ENCODE measurements around the gene TYW3. TPM values are rescaled to one million over a fixed set of nuclear protein-coding genes. Genes with fewer than 3 reads are reported as not detected.

The TYW3 gene
- total and polyA plus RNA-seq, 2 of the 13 experiments (the other 11 are each of a cell fraction or from before 2014, with no cell fraction given) = 17.6 to 45.8 TPM

DNA sequence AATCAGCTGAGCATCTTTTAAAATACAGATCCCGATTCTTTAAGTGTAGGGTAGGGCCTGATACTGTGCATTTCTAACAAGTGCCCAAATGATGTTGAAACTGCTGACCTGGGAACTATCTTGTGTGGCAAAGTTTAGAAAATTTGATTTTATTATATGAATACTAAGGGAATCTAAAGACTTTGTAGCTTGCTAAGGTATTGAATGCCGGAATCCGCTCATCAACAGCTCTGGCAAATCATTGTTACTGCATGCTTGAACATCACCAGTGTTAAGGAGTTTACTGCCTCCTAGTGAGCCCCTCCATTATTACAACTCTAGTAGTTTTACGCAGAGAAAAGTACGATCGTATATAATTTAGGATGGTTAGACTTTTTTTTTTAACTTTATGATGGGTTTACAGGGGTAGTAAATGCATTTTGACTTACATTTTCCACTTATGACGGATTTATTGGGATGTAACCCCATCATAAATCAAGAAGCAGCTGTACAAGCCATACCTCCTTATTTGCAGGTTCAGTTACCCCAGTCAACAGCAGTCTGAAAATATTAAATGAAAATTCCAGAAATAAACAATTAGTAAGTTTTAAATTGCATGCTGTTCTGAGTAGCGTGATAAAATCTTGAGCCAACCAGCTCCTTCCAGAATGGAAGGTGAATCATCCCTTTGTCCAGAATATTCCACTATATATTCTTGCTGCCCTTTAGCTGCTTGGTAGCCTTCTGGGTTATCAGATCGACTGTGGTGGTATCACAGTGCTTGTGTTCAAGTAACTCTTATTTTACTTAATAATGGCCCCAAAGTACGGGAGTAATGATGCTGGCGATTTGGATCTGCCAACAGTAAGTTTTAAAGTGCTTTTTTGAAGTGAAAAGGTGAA lies 892 bp downstream of the TYW3 start (continued):
- TF ChIP-seq, protein P1, sequence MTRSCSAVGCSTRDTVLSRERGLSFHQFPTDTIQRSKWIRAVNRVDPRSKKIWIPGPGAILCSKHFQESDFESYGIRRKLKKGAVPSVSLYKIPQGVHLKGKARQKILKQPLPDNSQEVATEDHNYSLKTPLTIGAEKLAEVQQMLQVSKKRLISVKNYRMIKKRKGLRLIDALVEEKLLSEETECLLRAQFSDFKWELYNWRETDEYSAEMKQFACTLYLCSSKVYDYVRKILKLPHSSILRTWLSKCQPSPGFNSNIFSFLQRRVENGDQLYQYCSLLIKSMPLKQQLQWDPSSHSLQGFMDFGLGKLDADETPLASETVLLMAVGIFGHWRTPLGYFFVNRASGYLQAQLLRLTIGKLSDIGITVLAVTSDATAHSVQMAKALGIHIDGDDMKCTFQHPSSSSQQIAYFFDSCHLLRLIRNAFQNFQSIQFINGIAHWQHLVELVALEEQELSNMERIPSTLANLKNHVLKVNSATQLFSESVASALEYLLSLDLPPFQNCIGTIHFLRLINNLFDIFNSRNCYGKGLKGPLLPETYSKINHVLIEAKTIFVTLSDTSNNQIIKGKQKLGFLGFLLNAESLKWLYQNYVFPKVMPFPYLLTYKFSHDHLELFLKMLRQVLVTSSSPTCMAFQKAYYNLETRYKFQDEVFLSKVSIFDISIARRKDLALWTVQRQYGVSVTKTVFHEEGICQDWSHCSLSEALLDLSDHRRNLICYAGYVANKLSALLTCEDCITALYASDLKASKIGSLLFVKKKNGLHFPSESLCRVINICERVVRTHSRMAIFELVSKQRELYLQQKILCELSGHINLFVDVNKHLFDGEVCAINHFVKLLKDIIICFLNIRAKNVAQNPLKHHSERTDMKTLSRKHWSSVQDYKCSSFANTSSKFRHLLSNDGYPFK (CRISPR knock-in tag; IDR thresholded peaks at IDR 0.05; ENCODE audit: borderline replicate concordance) = no peak
- TF ChIP-seq ARID3A (IDR thresholded peaks at IDR 0.05; ENCODE audit: low read depth, low read length) (0 out of 2 replicates have a peak, but pooled peaks have one; percentile 32), HNRNPLL (IDR thresholded peaks at IDR 0.05; ENCODE audit: low read depth, low read length, poor library complexity, severe bottlenecking) (peak; percentile 37), MEIS1 (CRISPR knock-in tag; IDR thresholded peaks at IDR 0.05; ENCODE audit: borderline replicate concordance) (no peak), RAD21 (CRISPR knock-in tag; IDR thresholded peaks at IDR 0.05) (peak; percentile 26; the same call in 1 of the 2 replicates)
- TF ChIP-seq, protein P2, sequence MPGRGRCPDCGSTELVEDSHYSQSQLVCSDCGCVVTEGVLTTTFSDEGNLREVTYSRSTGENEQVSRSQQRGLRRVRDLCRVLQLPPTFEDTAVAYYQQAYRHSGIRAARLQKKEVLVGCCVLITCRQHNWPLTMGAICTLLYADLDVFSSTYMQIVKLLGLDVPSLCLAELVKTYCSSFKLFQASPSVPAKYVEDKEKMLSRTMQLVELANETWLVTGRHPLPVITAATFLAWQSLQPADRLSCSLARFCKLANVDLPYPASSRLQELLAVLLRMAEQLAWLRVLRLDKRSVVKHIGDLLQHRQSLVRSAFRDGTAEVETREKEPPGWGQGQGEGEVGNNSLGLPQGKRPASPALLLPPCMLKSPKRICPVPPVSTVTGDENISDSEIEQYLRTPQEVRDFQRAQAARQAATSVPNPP (CRISPR knock-in tag; IDR thresholded peaks at IDR 0.05) = no peak

Measured in HepG2 (cell line).